HFF-Myc (cell line): ENCODE results near the gene MAPKAP1.

Source experiments
- DNase-seq: peaks from one replicate; pipeline ENCODE4 v3.0.0-alpha.2; 2011; ENCODE audit warnings: low read depth; ENCODE audit errors: extremely low read depth
- H3K4me3 ChIP-seq: replicated peaks from 2 replicates; pipeline ENCODE4 v1.5.1; 2011; ENCODE audit warnings: low read depth, mild to moderate bottlenecking, control low read depth, low read length
- TF ChIP-seq, protein P1 (sequence below): IDR thresholded peaks from 2 replicates; pipeline ENCODE4 v1.5.1; 2012; ENCODE audit warnings: mild to moderate bottlenecking, low read depth, low read length, control low read depth; ENCODE audit errors: missing control alignments

The MAPKAP1 gene

DNA sequence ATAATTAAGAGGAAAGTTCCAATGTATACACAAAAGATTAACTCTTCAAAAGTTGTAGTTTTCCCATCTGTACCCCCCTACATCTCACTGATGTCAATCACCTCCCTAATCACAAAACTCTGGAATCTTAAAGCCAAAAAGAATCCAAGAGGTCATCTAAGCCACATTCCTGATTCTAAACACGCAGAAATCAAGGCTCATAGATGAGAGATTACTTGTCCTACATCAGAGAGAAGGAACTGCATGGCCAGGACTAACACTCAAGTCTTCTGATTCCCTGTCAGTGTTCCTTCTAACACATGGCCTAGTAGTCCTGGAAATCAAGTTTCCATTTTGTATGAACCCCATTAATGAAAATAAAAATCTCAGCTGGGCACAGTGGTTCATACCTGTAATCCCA lies 58.7 kb downstream of the MAPKAP1 start:
- TF ChIP-seq, protein P1, sequence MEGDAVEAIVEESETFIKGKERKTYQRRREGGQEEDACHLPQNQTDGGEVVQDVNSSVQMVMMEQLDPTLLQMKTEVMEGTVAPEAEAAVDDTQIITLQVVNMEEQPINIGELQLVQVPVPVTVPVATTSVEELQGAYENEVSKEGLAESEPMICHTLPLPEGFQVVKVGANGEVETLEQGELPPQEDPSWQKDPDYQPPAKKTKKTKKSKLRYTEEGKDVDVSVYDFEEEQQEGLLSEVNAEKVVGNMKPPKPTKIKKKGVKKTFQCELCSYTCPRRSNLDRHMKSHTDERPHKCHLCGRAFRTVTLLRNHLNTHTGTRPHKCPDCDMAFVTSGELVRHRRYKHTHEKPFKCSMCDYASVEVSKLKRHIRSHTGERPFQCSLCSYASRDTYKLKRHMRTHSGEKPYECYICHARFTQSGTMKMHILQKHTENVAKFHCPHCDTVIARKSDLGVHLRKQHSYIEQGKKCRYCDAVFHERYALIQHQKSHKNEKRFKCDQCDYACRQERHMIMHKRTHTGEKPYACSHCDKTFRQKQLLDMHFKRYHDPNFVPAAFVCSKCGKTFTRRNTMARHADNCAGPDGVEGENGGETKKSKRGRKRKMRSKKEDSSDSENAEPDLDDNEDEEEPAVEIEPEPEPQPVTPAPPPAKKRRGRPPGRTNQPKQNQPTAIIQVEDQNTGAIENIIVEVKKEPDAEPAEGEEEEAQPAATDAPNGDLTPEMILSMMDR: no peak
- no peak overlapping the region for H3K4me3 ChIP-seq
- DNase-seq: no peak

DNA sequence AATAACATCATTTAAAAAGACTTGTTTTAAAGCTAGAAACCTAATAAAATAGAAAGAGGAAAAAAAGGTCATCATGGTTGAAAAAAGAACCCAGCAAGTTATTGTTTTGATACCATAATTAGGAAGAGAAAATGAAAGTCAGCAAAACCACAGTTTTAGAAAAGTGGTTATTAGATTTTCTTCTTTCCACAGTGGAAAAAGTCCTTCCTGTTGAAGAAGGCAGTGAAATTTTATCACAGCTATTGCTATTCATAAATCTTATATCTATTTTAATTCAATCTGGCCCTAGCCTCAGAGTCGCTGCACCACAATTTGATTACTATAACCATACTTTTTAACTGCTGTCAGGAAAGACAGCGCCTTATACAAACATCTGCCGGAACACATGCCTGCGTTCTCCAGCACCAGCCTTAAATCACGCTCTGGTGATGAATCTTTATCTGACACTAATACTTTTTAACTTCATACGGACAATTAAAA lies 60.3 kb downstream of the MAPKAP1 start:
- H3K4me3 ChIP-seq: no peak overlapping the region
- no peak for DNase-seq
- TF ChIP-seq, protein P1: no peak

DNA sequence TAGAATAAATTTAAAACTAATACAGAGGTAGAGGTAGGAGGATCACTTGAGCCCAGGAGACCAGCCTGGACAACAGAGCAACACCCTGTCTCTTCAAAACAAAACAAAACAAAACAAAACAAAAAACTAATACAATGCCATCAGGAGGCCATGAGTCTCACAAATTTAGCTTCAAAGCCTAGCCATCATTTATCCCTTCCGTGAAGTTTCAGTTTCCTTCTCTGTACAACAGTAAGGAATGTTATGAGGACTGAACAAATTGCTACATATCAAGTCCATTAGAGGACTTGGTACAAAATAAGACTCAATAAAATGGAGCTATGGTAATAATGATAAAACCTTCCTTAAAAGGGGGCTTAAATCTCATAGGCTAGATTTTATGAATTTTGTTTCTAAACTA lies 60.8 kb downstream of the MAPKAP1 start:
- TF ChIP-seq, protein P1: no peak
- no peak overlapping the region for H3K4me3 ChIP-seq
- DNase-seq: no peak

DNA sequence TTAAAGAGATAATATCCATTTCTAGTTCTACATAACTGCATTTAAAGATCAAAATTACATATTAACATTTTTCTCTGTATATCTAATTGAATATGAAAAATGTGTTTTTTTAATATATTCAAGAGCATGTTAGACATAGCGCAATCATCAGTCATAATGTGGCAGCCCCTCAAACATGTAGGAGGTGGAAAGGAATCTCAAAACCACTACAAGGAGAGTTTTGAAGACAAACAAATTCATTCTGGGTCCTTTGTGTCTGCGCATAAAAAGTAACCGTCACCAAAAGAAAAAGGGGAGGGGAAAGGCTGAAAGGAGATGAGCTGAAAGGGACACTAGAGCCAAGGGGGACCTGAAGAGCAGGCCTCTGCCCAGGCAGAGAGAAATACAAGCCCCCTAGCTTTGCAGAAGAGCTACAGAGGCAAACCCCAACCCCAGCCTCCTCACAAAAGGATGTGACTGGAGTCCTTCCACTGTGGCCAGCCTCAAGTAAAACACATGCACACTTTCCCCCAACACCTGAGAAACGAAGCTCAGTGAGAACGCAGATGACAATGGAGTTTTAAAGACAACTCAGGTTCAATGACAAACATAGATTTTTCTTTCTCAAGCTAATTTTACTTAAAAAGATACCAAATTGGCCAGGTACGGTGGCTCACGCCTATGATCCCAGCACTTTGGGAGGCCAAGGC lies 62.0 kb downstream of the MAPKAP1 start:
- no peak for DNase-seq
- TF ChIP-seq, protein P1: no peak
- no peak overlapping the region for H3K4me3 ChIP-seq

DNA sequence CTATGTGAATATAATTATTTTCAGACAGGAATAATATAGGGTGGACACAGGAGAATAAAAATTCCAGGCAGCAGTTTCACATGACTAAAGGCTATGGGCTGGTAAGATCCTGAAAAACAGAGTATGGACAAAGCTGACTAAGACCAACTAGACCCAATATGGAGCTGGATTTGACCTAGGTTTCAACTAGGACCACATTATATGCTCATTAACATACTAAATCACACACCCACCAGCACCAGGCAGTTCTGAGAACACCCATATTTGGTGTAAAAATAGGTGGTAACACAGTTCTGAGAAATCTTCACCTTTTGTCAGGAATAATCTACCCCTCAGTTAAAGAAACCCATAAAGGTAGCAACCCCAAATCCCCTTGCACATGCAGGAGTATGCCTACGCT lies 64.7 kb downstream of the MAPKAP1 start:
- TF ChIP-seq, protein P1: no peak
- DNase-seq: no peak
- H3K4me3 ChIP-seq: no peak overlapping the region

DNA sequence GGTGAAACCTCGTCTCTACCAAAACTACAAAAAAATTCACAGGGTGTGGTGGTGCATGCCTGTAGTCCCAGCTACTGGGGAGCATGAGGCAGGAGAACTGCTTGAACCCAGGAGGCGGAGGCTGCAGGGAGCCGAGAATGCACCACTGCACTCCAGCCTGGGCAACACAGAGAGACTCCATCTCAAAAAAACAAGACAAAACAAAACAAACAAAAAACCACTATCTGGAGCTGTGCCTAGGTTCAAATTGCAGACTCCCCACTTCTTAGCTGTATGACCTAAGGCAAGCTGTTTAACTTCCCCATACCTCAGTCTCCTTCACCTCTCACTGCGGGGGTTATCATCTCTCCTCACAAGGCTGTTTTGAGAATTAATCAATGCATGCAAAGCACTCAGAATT lies 68.0 kb downstream of the MAPKAP1 start:
- no peak for DNase-seq
- TF ChIP-seq, protein P1: no peak
- H3K4me3 ChIP-seq: no peak overlapping the region
